HFFc6 (cell line): ENCODE data around the gene MINDY1. TPM values are rescaled to one million over a fixed set of nuclear protein-coding genes. Genes with fewer than 3 reads are reported as not detected.

Source experiments
- DNase-seq: peaks from one replicate; pipeline ENCODE4 v3.0.0-alpha.2; 2018
- H3K27ac Mint-ChIP-seq: 2 replicates; pipeline ENCODE4 v1.8.0; 2020; ENCODE audit warnings: mild to moderate bottlenecking, mixed read lengths
- H3K27me3 Mint-ChIP-seq: 2 replicates; pipeline ENCODE4 v1.8.0; 2021; ENCODE audit warnings: mild to moderate bottlenecking, moderate library complexity, mixed read lengths; ENCODE audit not compliant: insufficient read depth
- H3K36me3 Mint-ChIP-seq: 2 replicates; pipeline ENCODE4 v1.8.0; 2021; ENCODE audit warnings: low read depth, mixed read lengths
- H3K4me1 Mint-ChIP-seq: 2 replicates; pipeline ENCODE4 v1.8.0; 2020; ENCODE audit warnings: low read depth, mixed read lengths
- H3K4me3 Mint-ChIP-seq: 2 replicates; pipeline ENCODE4 v1.8.0; 2020; ENCODE audit warnings: mild to moderate bottlenecking, moderate library complexity, mixed read lengths
- H3K9me3 Mint-ChIP-seq: 2 replicates; pipeline ENCODE4 v1.8.0; 2020; ENCODE audit warnings: mild to moderate bottlenecking, mixed read lengths
- CTCF ChIP-seq: fragments of 200-600 bp; sonication (generic); IDR thresholded peaks from 2 replicates; pipeline ENCODE4 v1.5.0; 2021; ENCODE audit warnings: antibody characterized with exemption, mild to moderate bottlenecking
- total RNA-seq, 6 experiments: library from RNA; stranded (reverse); fragmentation: NEBNext Ultra II Directional; extraction: Animal tissue kit (Norgen Biotek cat#: 25700); gene quantifications; 2 replicates in 1 of 6; 3 replicates in 5 of 6; pipeline ENCODE4 v1.2.3, GENCODE V29; 2021

MINDY1 gene
- total RNA-seq, 6 experiments from 2014 or later, result 8.3 to 11.9 (median 9.0) TPM

DNA sequence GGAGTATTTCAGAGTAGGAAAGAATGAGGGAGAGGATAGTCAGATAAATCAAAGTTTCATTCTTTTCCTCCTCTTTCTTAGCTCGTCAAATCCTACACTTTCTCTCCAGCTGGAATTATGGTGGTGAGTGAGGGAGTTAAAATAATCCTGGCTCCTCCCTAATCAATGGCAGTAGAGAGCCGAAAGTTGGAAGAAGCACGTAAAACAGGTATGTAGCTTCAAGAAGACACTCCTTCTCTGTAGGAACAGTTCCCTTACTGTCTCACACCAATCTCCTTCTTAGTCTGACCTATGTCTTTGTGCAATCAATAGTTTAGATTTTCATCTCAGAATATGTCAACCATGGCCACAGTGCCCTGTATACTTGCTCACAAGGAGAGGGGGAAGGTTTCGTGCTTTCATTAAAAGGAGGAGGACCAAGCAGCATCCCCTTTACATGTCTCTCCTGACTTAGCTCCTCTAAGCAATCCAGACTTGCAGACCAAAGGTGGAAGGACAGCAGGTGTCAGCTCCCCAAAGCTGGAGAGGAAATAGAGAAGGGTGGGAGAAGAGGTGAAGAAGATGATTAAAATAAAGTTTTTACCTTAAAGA is 878 bp downstream of the MINDY1 start:
- Mint-ChIP-seq H3K4me1 (peaks cover 52% of the 10 kb centered on the region), H3K27me3 (peaks cover 4% of the 10 kb centered on the region), H3K4me3 (peak overlapping the region; percentile 97), H3K27ac (peak overlapping the region; percentile 99), H3K9me3 (no peaks in the 10 kb centered on the region), H3K36me3 (peaks cover 9% of the 10 kb centered on the region; the same call in 1 of the 2 replicates)
- no peak for DNase-seq
- no peak for TF ChIP-seq CTCF

GRCh38 chr1:151003180-151003579 is 3.5 kb downstream of the MINDY1 start:
- DNase-seq, result no peak
- Mint-ChIP-seq H3K36me3 (peaks cover 13% of the 10 kb centered on the region; the same call in 1 of the 2 replicates), H3K4me1 (peaks cover 62% of the 10 kb centered on the region), H3K9me3 (no peaks in the 10 kb centered on the region), H3K27me3 (peaks cover 4% of the 10 kb centered on the region), H3K4me3 (no peak overlapping the region), H3K27ac (no peak overlapping the region; the same call in 1 of the 2 replicates)
- no peak for TF ChIP-seq CTCF

GRCh38 chr1:151002611-151003010 is 4.1 kb downstream of the MINDY1 start:
- Mint-ChIP-seq H3K27ac (peak overlapping the region; percentile 54; the same call in 1 of the 2 replicates), H3K9me3 (no peaks in the 10 kb centered on the region), H3K36me3 (peaks cover 13% of the 10 kb centered on the region; the same call in 1 of the 2 replicates), H3K4me1 (peaks cover 56% of the 10 kb centered on the region), H3K27me3 (peaks cover 4% of the 10 kb centered on the region), H3K4me3 (no peak overlapping the region)
- TF ChIP-seq CTCF, result no peak
- DNase-seq, result no peak

DNA sequence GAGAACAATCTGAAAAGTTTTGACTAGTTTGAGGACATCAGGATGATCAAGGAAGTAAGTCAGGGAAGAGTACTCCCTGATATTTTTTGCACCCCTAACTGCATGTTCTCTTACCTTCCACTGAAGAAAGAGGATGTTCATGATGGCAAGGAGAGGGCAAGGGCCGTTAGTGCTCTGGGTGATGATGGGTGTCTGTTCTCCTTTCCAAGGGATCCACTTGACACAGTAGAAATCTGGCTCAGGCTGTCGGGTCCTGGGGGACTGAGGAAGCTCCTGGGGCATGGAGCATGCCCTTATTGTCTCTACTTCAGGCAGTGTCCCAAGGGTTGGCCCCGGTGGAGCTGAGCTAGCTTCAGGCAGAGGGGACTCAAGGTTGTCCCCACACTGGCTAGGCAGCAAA is 4.7 kb downstream of the MINDY1 start:
- H3K36me3 Mint-ChIP-seq, result peaks cover 13% of the 10 kb centered on the region; the same call in 1 of the 2 replicates
- H3K9me3 Mint-ChIP-seq, result no peaks in the 10 kb centered on the region
- H3K27ac Mint-ChIP-seq, result no peak overlapping the region
- no peak for DNase-seq
- peaks cover 4% of the 10 kb centered on the region for H3K27me3 Mint-ChIP-seq
- TF ChIP-seq CTCF, result no peak
- H3K4me3 Mint-ChIP-seq, result no peak overlapping the region
- peaks cover 50% of the 10 kb centered on the region for H3K4me1 Mint-ChIP-seq

GRCh38 chr1:151001602-151002001 is 5.1 kb downstream of the MINDY1 start:
- peaks cover 13% of the 10 kb centered on the region; the same call in 1 of the 2 replicates for H3K36me3 Mint-ChIP-seq
- peaks cover 46% of the 10 kb centered on the region for H3K4me1 Mint-ChIP-seq
- H3K27ac Mint-ChIP-seq, result no peak overlapping the region
- no peak overlapping the region for H3K4me3 Mint-ChIP-seq
- DNase-seq, result no peak
- no peak for TF ChIP-seq CTCF
- peaks cover 3% of the 10 kb centered on the region for H3K27me3 Mint-ChIP-seq
- H3K9me3 Mint-ChIP-seq, result no peaks in the 10 kb centered on the region
